Left renal pelvis (tissue), 4 donors: Measurements from ENCODE around the gene KRTAP12-1. TPM values are rescaled to one million over a fixed set of nuclear protein-coding genes. Genes with fewer than 3 reads are reported as not detected.
"Not testable (repeated sequence)": the region's sequence is repeated elsewhere in the genome, so short reads cannot be mapped to it uniquely, and the experiment has no call there.

Experiments
- DNase-seq, 4 donors: peaks; one replicate each; pipeline ENCODE4 v3.0.0-alpha.2; 2013; ENCODE audit warnings: low read depth in 4 of 4, low spot score in 3 of 4
- polyA plus RNA-seq, 4 donors: library from polyadenylated mRNA; unstranded; fragments of 120-200 nt; gene quantifications; one replicate each; pipeline ENCODE4 v1.2.1, GENCODE V29; 2013; ENCODE audit not compliant: insufficient read length in 4 of 4

KRTAP12-1 gene
- polyA plus RNA-seq, 4 donors, result not detected

DNA sequence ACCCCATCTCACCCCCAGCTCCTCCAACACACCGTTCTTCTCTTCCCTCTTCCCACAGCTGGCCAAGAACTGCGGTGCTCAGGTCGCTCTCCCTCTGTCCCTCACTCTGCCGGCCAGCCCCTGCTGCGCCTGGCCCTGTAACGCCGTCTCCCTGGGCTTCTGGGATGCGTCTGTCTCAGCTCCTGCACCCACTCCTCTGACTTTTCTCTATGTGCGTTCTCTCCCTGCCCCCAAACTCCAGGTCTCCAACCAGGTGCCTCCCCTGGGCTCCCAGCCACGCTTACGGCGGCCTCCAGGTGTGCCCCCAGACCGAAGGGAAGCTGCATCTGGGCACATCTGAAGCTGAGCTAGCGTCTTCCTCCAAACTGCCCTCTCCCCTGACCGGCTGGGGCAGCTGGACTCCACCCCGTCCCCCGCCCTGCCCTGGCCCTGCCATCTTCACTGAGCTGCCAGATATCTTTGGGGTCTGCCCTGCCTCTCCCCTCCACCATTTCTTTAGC lies 17.6 kb upstream of the KRTAP12-1 start:
- no peak for DNase-seq

DNA sequence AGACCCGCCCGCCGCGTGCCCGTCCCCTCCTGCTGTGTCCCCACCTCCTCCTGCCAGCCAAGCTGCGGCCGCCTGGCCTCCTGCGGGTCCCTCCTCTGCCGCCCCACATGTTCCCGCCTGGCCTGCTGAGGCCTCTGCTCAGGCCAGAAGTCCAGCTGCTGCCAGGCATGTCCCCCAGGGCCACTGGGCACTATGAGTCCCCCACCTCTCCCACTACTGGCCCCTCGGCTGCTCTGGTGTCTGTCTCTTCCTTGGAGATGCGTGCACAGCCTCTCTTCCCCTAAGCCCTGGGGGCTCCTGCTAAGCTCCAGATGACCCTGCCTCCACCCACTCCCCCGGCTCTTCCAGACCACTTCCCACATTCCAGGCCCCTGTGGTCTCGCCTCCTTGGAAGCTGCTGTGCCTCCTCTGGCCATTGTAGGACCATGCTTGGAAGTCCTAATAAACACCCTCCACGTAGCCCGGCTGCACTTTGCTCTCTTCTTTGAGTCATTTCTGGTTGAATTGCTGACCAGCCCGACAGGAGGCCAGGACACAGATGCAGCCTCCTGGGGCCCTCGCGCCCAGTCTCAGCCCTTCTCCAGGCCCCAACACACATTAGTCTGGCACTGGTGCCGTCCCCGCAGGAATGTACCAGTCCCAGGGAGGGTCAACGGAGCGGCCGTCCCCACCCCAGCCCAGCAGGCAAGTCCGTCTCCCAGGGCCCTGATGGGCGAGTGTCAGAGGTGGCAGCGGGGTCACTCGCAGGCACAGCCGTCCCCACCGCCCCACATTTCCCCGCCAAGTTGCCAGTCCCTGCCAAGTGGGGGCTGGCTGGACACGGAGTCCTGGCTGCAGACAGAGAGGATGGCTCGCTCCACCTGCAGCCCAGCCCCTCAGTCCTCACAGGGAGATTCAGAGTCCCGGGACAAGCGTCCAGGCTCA lies 16.1 kb upstream of the KRTAP12-1 start:
- DNase-seq, result no peak

DNA sequence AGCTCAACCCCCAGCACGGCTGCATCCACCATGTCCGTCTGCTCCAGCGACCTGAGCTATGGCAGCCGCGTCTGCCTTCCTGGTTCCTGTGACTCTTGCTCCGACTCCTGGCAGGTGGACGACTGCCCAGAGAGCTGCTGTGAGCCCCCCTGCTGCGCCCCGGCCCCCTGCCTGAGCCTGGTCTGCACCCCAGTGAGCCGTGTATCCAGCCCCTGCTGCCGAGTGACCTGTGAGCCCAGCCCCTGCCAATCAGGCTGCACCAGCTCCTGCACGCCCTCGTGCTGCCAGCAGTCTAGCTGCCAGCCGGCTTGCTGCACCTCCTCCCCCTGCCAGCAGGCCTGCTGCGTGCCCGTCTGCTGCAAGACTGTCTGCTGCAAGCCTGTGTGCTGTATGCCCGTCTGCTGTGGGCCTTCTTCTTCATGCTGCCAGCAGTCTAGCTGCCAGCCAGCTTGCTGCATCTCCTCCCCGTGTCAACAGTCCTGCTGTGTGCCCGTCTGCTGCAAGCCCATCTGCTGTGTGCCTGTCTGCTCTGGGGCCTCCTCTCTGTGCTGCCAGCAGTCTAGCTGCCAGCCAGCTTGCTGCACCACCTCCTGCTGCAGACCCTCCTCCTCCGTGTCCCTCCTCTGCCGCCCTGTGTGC lies 15.3 kb upstream of the KRTAP12-1 start, which contains the start of gene KRTAP10-12:
KRTAP10-12 (plus strand) TSS at position 1 of the 639 bp plus-strand sequence; CDS start at position 31, 30 bp downstream.
- DNase-seq, result not testable (repeated sequence)

DNA sequence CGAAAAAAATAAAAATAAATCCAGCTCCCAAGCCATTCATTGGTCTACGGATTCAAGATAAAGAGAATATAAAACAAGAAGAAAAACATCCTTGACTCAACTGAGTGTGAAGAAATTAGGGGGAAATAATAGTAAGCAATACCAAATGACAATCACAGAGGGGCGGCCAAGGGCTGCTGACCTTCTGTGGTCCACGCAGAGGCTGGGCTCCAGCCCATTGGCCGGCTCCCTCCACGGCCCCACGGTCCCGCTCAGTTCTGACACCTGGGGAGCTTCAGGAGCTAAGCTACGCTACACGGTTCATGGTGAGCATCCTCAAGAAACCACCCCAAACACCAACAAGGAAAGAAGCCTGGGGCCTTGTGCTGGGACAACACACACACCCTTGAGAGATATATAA lies 14.6 kb upstream of the KRTAP12-1 start:
- DNase-seq, result no peak

DNA sequence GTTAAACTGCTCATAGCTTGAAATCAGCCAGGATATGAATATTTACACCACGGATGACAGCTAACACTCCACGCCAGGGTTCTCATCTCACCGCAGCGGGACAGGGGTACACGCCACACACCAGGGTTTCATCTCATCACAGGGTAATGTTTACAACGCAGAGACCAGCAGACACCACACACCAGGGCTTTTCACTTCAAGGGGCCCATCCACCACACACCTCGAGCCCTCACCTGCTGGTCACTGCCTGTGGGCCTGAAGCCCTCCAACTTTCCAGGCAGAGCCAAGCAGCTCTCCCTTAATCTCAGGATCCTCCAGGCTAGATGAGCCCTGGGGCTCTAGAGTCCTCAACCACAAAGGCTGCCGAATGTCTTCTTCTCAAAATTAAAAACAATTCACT lies 13.7 kb upstream of the KRTAP12-1 start:
- no peak for DNase-seq

DNA sequence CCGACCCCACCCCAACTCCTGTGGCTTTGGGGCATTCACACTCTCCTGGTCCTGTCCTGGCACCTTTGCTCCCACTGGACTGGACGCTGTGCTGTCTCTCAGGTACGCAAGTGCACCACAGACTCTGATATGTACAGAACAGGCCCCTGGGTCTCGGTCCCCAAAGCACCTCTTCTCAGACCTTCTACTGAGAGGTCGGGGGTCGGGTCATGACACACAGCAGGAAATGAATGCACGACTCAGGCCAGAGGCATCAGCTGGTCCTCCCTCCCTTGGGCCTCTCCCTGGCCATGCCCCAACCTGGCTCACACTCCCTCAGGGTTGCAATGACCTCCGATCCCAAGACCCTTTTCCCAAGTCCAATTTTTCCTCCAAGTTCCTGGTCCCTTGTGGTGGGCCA lies 13.2 kb upstream of the KRTAP12-1 start:
- DNase-seq, result no peak

DNA sequence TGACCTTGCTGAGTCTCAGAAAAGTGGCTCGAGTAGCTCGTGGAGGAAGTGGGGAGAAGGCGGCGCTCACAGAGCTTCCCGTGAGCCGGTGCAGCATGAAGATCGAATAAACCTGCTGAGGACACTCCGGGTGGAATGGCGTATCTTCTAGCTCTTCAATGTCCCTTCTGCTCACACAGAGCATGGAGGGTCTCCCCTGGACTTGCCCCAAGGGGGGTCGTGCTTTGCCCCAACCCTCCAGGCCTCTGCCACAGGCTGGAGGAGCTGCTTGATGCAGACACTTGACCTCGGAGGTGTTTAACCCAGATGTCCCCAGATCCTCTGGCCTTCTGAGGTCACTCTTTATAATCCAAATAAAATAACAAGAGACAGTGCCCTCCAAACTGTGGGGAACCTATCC lies 12.8 kb upstream of the KRTAP12-1 start:
- no peak for DNase-seq

DNA sequence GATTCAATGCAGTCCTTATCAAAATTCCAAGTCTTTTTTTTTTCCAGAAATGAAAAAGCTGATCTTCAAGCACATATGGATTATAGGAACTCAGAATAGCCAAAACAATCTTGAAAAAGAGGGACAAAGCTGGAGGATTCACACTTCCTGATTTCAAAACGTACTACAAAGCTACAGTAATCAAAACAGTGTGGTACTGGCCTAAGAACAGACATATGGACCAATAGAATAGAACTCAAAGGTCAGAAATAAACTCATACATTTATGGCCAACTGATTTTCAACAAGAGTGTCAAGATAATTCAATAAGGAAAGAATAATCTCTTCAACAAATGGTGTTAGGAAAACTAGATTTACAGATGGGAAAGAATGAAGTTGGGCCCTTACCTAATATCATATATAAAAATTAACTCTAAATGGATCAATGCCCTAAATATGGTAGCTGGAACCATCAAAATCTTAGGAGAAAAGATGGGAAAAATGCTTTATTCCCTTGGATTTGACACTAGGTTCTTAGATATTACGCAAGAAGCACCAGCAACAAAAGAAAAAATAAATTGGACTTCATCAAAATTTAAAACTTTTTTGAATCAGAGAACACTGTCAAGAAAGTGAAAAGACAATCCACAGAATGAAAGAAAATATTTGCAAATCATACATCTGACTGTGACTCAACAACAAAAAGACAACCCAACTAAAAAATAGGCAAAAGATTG lies 11.0 kb upstream of the KRTAP12-1 start:
- no peak for DNase-seq

DNA sequence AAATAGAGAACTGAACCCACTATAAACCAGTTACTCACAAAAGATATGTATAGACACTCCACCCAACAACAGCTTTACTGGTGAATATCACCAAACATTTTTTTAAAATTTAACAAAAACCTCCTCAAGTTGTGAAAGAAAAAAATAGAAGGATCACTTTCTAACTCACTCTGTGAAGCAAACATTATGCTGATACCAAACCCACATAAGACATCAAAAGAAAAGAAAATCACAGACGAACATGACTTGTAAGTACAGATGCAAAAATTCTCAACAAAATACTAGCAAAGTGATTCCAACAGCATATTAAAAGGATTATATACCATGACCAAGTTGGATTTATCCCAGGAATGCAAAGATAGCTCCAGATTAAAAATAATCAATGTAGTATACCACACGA lies 9.7 kb upstream of the KRTAP12-1 start:
- no peak for DNase-seq

DNA sequence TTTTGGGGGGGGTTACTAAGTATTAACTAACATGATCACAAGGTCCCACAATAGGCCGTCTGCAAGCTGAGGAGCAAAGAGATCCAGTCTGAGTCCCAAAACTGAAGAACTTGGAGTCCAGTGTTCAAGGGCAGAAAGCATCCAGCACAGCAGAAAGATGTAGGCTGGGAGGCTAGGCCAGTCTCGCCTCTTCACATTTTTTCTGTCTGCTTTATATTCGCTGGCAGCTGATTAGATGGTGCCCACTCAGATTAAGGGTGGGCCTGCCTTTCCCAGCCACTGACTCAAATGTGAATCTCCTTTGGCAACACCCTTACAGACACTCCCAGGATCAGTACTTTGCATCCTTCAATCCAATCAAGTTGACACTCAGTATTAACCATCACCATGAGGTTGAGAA lies 7.8 kb upstream of the KRTAP12-1 start:
- DNase-seq, result not testable (repeated sequence)

DNA sequence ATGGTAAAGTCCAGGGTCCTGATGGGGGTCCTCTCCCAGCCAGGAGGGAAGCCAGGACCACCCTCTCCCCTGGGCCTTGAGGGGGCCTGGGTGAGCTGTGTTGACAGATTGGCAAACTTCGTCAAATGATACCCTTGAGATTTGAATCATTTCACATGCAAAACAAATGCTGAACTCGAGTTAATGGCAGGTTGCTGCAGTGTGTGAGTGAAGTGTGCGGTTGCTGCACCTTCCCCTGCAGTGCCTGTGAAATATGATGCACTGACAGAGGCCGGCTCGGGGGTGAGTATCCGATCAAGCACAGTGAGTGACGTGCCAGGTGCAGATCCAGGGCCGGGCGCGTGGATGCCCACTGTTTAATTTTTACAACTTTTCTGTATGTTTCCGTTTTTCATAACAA lies 5.7 kb upstream of the KRTAP12-1 start:
- no peak for DNase-seq

DNA sequence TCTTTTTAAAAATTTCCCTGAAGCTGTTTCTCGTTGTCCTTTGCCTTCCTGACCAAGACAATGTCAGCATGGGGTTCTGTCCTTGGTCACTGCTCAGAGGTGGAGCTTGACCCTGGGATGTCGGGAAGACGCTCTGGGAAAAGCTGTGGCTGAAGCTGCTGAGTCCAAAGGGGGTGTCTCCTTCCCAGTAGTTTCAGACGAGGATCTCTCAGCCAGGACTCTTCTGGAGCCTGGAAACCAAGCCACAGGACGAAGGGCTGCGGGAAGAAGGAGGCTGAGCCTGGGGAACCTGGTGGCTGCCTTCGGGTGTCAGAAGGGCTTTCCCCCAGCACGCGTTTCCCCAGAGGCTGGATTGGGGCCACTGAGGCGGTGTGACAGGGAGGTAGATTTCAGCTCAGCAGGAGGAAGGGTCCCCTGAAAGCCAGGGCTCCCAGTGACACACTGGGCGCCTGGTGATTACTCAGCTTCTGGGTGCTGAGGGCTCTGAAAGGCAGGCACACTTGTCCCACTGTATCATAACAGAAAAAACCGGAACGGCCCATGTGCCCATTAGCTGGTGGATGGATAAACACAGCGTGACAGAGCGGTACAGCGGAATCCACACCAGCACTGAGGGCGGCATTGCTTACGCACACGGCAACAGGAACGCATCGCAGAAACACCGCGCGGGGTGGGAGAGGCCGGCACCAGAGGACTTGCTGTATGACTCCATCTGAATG lies 5.0 kb upstream of the KRTAP12-1 start:
- DNase-seq, result no peak

DNA sequence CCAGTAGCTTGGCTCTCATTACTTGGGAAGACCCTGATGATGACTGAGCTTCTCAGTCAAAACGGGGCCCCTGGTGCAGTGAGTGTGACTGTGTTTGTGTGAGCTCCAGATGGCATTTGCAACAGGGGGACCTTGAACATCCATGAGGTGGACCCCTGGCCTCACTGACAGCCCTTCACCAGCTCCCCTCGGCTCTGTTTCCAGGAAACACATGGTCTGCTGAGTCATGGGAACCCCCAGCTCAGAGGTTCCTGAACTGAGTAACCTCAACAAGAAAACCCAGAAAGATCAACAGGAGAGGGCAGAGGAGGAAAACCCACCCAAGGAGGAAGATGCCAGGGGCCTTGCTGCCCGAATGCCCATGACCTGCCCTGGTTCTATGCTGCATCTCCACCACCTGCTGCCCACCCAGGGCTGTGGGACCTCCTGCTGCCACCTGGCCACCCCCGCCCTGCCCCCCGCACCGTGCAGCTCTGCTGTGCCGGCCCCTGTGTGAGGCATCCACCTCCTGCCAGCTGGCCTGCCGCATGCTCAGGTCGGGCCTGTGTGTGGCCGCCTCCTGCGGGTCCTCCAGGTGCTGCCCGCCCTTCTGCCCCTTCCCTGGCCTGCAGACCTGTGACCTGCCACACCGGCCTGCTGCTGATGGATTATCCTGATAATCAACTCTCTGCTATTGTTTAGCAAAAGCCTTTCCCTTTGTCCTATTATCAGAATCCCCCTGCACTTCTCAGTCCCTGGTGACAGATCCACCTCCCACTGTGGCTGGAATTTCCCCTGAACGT lies 4.2 kb upstream of the KRTAP12-1 start:
- DNase-seq, result no peak

DNA sequence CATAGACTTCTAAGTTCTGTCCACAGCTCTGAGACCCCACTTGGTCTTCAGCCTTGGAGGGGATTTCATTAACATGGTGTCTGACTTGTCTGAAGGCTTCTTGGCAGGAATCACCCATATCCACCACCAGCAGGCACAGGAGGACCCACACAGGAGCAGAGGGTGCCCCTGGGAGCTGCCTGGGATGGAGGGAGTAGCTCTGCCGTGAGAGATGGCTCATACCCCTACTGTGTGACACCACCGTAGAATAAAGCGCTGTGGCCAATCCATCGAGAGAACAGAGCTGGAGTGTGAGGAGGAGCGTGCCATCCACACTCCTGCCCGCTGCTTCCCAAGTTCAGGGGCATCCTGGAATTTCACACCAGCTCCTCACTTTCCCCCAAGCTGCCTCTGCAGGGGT lies 3.1 kb upstream of the KRTAP12-1 start:
- not testable (repeated sequence) for DNase-seq

DNA sequence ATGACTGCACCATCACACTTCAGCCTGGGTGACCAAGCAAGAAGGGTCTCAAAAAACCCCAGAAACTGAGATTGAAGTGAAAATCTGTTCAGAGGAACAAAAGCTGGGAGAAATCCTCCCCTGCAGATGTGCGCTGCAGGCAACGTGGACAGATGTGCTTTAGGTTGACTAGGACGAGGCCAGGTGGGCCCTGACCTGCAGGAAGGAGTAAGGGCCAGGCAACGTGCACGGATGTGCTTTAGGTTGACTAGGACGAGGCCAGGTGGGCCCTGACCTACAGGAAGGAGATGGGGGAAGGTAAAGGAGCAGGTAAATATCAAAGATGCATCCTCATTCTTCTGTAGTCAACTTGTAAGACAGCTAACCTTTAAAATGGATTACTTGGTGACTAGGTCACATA lies 2.5 kb upstream of the KRTAP12-1 start:
- DNase-seq, result no peak

DNA sequence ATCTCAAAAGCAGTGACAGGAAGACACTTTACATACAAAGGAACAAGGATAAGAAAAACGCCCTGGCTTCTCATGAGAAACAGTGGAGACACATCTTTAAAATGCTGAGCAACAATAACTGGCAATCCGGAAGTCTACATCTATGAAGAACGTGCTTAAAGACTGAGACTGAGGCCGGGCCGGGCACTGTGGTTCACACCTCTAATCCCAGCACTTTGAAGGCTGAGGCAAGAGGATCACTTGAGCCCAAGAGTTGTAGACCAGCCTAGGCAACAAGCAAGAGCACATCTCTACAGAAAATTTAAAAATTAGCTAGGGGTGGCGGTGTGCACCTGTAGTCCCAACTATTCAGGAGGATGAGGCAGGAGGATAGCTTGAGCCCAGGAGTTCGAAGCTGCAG lies 2.1 kb upstream of the KRTAP12-1 start:
- DNase-seq, result no peak

DNA sequence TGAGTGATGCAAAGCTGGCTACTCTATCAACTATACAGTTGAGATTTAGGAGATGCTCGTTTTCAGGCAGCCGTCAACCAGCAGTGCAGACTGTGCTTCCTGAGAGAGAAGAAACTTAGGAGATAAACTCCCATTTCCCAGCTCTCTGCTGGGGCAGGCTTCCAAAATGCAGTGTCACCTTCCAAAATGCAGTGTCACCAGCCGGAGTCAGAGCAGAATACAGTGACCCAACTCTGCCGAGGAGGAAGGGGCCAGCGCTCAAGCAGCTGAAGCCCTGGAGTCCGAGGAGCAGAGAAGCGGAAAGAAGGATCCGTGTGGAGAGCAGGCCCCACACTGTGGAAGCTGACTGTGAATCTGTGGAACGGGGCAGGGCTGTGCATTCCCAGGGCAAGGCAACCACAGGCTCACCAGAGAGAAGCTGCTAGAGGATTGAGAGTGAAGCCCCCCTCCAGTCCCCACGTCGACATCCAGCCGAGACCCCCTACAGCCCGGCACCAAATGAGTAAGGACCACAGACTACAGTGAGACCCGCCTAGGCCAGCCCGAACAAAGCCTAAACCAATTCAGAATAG lies 703 bp upstream of the KRTAP12-1 start:
- DNase-seq, result no peak

DNA sequence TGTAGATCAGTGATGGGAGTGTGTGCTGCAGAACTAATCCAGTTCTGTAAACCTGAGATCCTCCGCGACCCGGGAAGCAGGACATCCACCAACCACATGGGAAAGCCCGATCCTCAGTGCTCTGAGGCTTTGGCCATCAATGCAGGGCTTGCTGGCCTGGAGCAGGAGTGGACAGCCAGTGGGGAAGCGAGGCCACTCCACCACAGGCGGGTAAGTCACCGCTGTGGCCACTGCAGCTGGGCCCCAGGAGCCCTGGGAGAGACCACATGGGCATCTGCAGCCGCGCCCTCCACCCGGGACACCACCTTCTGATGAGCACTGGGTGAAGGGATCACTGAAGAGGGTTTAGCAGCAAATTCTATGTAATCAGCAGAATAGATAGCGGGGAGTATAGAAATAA lies 811 bp downstream of the KRTAP12-1 start:
- DNase-seq, result no peak

DNA sequence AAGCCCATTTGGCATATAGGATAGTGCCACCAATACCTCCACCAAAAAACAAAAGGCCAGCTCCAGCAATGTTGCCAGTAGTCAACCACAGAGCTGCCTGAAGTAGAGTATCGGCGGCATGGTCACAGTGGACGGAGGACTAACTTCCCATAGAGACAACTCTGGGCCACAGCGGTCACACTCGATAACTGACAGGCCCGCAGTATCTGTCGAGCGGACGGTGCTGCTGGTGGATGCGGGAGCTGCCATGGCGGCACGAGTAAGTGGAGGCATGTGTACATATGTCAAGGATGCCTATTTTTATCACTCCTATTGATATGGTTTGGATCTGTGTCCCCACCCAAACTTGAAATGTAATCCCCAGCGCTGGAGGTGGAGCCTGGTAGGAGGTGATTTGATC lies 4.1 kb downstream of the KRTAP12-1 start:
- no peak for DNase-seq
